Measurements from ENCODE around the gene IFTAP.
"Not testable (repeated sequence)": the region's sequence is repeated elsewhere in the genome, so short reads cannot be mapped to it uniquely, and the experiment has no call there.

Gene IFTAP

GRCh38 chr11:36594316-36594989 lies at the start of gene IFTAP:
Gene IFTAP (plus strand): TSS chr11:36594502. CDS start chr11:36610104, 15,602 bp downstream.
- peak; percentile 24 for DNase-seq (ENCODE audit: low spot score)
- no peak for TF ChIP-seq CTCF (IDR thresholded peaks at IDR 0.05; ENCODE audit: extremely low read depth, missing control alignments)

DNA sequence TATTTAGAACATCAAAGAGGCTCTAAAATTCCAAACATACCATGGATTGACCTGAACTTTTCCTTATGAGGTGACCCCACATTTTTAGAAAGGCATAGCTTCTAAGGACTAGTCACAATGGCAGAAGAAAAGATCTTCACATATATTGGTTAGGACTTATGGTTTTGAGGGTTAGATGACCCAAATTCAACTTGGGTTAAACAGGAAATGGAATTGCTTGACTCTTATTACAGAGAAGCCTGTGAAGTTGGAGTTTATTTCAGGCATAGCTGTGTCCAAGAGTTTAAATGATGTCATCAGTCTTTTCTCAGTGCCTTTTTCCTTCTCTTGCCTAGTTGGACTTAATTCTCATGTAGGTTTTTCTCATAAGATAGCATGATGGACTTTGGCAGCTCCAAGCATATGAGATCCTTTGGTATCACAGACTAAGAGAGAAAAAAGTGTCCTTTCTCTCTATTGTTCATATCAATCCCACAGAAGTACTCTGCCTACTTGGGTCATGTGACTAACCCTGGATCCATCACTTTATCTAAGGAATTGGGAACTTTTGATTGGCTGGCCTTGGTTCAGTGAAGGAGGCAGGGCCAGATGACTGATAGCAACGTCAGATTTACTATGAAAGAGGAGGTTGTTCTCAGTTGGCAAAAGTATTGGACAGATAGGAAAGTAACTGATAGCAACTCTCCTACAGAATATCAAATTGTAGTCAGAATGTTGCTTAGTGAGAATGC lies 43.8 kb upstream of the IFTAP start:
- no peak for DNase-seq (ENCODE audit: low spot score)
- TF ChIP-seq CTCF (IDR thresholded peaks at IDR 0.05; ENCODE audit: extremely low read depth, missing control alignments): no peak

- DNase-seq (ENCODE audit: low spot score): not testable (repeated sequence)
These were observed 36.9 kb upstream of the IFTAP start for GRCh38 chr11:36557390-36557789.

DNA sequence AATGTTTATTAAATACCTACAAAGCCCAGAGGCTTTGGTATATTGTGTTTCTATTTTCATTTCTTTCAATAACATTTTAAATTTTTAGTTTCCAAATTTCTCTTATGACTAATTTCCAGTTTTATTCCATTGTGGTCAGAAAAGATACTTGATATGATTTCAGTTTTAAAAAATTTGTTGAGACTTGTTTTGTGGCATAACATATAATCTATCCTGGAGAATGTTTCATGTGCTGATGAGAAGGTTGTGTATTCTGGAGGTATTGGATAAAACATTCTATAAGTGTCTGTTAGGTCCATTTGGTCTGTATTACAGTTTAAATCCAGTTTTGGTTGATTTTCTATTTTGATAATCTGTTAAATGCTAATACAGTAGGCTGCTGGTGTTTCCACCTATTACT lies 36.3 kb upstream of the IFTAP start:
- no peak for TF ChIP-seq CTCF (IDR thresholded peaks at IDR 0.05; ENCODE audit: extremely low read depth, missing control alignments)
- no peak for DNase-seq (ENCODE audit: low spot score)

GRCh38 chr11:36558571-36559413 lies 35.5 kb upstream of the IFTAP start:
- TF ChIP-seq CTCF (IDR thresholded peaks at IDR 0.05; ENCODE audit: extremely low read depth, missing control alignments): no peak
- DNase-seq (ENCODE audit: low spot score): peak; percentile 43

- peak; percentile 53 for DNase-seq (ENCODE audit: low spot score)
- peak; percentile 41 for TF ChIP-seq CTCF (IDR thresholded peaks at IDR 0.05; ENCODE audit: extremely low read depth, missing control alignments)
These were observed 29.8 kb upstream of the IFTAP start for GRCh38 chr11:36564376-36565030.

- no peak for TF ChIP-seq CTCF (IDR thresholded peaks at IDR 0.05; ENCODE audit: extremely low read depth, missing control alignments)
- no peak for DNase-seq (ENCODE audit: low spot score)
These were observed 29.2 kb upstream of the IFTAP start for GRCh38 chr11:36565031-36565610.
